ENCODE results near the gene AKAP7. TPM values are rescaled to one million over a fixed set of nuclear protein-coding genes. Genes with fewer than 3 reads are reported as not detected.

AKAP7 gene
- polyA plus RNA-seq, 1 donor from 2014 or later, result 1.6 TPM

DNA sequence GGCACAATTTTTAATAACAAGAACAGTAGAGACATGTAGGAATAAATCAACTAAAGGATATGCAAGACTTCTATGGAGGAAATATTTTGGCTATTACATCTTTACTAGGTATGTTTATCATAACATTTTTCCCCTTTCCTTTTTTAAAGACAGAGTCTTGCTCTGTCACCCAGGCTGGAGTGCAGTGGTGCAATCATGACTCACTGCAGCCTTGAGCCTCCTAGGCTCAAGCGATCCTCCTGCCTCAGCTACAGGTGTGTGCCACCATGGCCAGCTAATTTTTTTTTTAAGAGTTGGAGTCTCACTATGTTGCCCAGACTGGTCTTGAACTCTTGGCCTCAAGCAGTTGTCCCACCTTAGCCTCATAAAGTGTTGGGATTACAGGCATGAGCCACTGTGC lies 37.0 kb downstream of the AKAP7 start:
- Histone ChIP-seq H3K27ac (ENCODE audit: low read length) (no peak overlapping the region), H3F3A (ENCODE audit: insufficient read depth, low read length, poor library complexity, severe bottlenecking) (no peaks in the 10 kb centered on the region), H3K9me3 (ENCODE audit: low read length) (no peaks in the 10 kb centered on the region), H3K79me2 (replicated peaks; ENCODE audit: insufficient read depth, low read length) (no peaks in the 10 kb centered on the region), H3K27me3 (ENCODE audit: insufficient read depth, low read depth, low read length) (no peaks in the 10 kb centered on the region), H3K4me2 (ENCODE audit: low read length) (no peak overlapping the region), H3K36me3 (ENCODE audit: insufficient read depth, low read length) (no peaks in the 10 kb centered on the region), H4K20me1 (ENCODE audit: insufficient read depth) (no peaks in the 10 kb centered on the region), H3K9ac (ENCODE audit: low read length) (no peak overlapping the region), H3K9me2 (ENCODE audit: insufficient read depth, low read length) (no peaks in the 10 kb centered on the region), H3K4me3 (ENCODE audit: low read length) (no peak overlapping the region), H2AFZ (ENCODE audit: low read depth, low read length) (no peak overlapping the region)
- TF ChIP-seq EZH2 (IDR thresholded peaks at IDR 0.05; ENCODE audit: borderline replicate concordance, insufficient read depth, low read length, poor library complexity, severe bottlenecking) (no peak), EP300 (conservative IDR thresholded peaks at IDR 0.05; ENCODE audit: poor library complexity, severe bottlenecking) (no peak), TAF1 (IDR thresholded peaks at IDR 0.05; ENCODE audit: low read depth) (no peak)

DNA sequence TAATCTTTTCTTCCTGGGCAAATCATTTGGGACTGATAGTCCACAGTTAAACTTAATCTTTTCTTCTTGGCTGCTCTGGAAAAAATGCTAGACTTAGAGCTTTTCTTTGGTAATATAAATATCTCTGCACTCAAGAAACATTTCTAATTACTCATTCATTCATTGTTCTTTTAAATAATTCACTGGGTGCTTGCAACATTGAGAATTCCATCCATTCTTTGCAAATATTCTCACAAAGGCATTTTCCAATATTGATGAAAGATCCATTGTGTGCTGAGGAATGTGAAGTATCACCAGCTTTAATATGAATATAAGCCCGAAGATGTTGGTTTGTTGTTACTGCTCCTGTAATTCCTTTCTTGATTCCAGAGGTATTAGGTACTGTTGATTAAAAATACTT lies 38.4 kb downstream of the AKAP7 start:
- no peak overlapping the region for H3K4me2 ChIP-seq (ENCODE audit: low read length)
- no peaks in the 10 kb centered on the region for H3K9me2 ChIP-seq (ENCODE audit: insufficient read depth, low read length)

More for the DNA sequence above, 38.4 kb downstream of the AKAP7 start:
- Histone ChIP-seq H4K20me1 (ENCODE audit: insufficient read depth) (no peaks in the 10 kb centered on the region), H3K9me3 (ENCODE audit: low read length) (no peaks in the 10 kb centered on the region), H3K79me2 (replicated peaks; ENCODE audit: insufficient read depth, low read length) (no peaks in the 10 kb centered on the region), H3K27me3 (ENCODE audit: insufficient read depth, low read depth, low read length) (no peaks in the 10 kb centered on the region), H3F3A (ENCODE audit: insufficient read depth, low read length, poor library complexity, severe bottlenecking) (no peaks in the 10 kb centered on the region), H3K9ac (ENCODE audit: low read length) (no peak overlapping the region), H3K4me3 (ENCODE audit: low read length) (no peak overlapping the region), H3K36me3 (ENCODE audit: insufficient read depth, low read length) (no peaks in the 10 kb centered on the region), H2AFZ (ENCODE audit: low read depth, low read length) (no peak overlapping the region), H3K27ac (ENCODE audit: low read length) (no peak overlapping the region)
- TF ChIP-seq RAD21 (conservative IDR thresholded peaks at IDR 0.05) (no peak), POLR2AphosphoS5 (IDR thresholded peaks at IDR 0.05) (no peak), MXI1 (conservative IDR thresholded peaks at IDR 0.05; ENCODE audit: poor library complexity, severe bottlenecking) (no peak), SMC3 (conservative IDR thresholded peaks at IDR 0.05; ENCODE audit: poor library complexity) (no peak), TAF1 (IDR thresholded peaks at IDR 0.05; ENCODE audit: low read depth) (no peak), EZH2 (IDR thresholded peaks at IDR 0.05; ENCODE audit: borderline replicate concordance, insufficient read depth, low read length, poor library complexity, severe bottlenecking) (no peak), EP300 (conservative IDR thresholded peaks at IDR 0.05; ENCODE audit: poor library complexity, severe bottlenecking) (no peak)
- TF ChIP-seq, protein P1, sequence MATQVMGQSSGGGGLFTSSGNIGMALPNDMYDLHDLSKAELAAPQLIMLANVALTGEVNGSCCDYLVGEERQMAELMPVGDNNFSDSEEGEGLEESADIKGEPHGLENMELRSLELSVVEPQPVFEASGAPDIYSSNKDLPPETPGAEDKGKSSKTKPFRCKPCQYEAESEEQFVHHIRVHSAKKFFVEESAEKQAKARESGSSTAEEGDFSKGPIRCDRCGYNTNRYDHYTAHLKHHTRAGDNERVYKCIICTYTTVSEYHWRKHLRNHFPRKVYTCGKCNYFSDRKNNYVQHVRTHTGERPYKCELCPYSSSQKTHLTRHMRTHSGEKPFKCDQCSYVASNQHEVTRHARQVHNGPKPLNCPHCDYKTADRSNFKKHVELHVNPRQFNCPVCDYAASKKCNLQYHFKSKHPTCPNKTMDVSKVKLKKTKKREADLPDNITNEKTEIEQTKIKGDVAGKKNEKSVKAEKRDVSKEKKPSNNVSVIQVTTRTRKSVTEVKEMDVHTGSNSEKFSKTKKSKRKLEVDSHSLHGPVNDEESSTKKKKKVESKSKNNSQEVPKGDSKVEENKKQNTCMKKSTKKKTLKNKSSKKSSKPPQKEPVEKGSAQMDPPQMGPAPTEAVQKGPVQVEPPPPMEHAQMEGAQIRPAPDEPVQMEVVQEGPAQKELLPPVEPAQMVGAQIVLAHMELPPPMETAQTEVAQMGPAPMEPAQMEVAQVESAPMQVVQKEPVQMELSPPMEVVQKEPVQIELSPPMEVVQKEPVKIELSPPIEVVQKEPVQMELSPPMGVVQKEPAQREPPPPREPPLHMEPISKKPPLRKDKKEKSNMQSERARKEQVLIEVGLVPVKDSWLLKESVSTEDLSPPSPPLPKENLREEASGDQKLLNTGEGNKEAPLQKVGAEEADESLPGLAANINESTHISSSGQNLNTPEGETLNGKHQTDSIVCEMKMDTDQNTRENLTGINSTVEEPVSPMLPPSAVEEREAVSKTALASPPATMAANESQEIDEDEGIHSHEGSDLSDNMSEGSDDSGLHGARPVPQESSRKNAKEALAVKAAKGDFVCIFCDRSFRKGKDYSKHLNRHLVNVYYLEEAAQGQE (IDR thresholded peaks at IDR 0.05; ENCODE audit: borderline replicate concordance), result no peak
- TF ChIP-seq, protein P2, sequence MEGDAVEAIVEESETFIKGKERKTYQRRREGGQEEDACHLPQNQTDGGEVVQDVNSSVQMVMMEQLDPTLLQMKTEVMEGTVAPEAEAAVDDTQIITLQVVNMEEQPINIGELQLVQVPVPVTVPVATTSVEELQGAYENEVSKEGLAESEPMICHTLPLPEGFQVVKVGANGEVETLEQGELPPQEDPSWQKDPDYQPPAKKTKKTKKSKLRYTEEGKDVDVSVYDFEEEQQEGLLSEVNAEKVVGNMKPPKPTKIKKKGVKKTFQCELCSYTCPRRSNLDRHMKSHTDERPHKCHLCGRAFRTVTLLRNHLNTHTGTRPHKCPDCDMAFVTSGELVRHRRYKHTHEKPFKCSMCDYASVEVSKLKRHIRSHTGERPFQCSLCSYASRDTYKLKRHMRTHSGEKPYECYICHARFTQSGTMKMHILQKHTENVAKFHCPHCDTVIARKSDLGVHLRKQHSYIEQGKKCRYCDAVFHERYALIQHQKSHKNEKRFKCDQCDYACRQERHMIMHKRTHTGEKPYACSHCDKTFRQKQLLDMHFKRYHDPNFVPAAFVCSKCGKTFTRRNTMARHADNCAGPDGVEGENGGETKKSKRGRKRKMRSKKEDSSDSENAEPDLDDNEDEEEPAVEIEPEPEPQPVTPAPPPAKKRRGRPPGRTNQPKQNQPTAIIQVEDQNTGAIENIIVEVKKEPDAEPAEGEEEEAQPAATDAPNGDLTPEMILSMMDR (IDR thresholded peaks at IDR 0.05; ENCODE audit: poor library complexity, severe bottlenecking), result no peak

Measured in neural cell (in vitro differentiated cells).